H9 (cell line): ENCODE measurements around the gene DACT3. TPM values are rescaled to one million over a fixed set of nuclear protein-coding genes. Genes with fewer than 3 reads are reported as not detected.

Experiments used
- DNase-seq: peaks from one replicate; pipeline ENCODE4 v3.0.0-alpha.2; 2017
- H2AFZ ChIP-seq: one replicate; pipeline ENCODE4 v1.6.1; 2013; ENCODE audit warnings: mild to moderate bottlenecking, low read length, control low read depth, moderate library complexity
- H2AK5ac ChIP-seq: 2 replicates; pipeline ENCODE4 v1.6.1; 2013; ENCODE audit warnings: low read length, control low read depth, mixed read lengths; ENCODE audit not compliant: insufficient read length
- H2BK120ac ChIP-seq: one replicate; pipeline ENCODE4 v1.6.1; 2013; ENCODE audit warnings: low read depth, mild to moderate bottlenecking, low read length, control low read depth, inconsistent platforms; ENCODE audit not compliant: poor library complexity, severe bottlenecking
- H2BK12ac ChIP-seq: 2 replicates; pipeline ENCODE4 v1.6.1; 2013; ENCODE audit warnings: low read length, control low read depth, mixed read lengths, low read depth; ENCODE audit not compliant: insufficient read length
- H2BK15ac ChIP-seq: 2 replicates; pipeline ENCODE4 v1.6.1; 2013; ENCODE audit warnings: low read depth, low read length, control low read depth
- H2BK20ac ChIP-seq: one replicate; pipeline ENCODE4 v1.6.1; 2013; ENCODE audit warnings: low read depth, mild to moderate bottlenecking, low read length, control low read depth, inconsistent platforms; ENCODE audit not compliant: poor library complexity, severe bottlenecking
- H2BK5ac ChIP-seq: 2 replicates; pipeline ENCODE4 v1.6.1; 2013; ENCODE audit warnings: low read length, control low read depth, mixed read lengths; ENCODE audit not compliant: insufficient read length
- H3K14ac ChIP-seq: 2 replicates; pipeline ENCODE4 v1.6.1; 2013; ENCODE audit warnings: low read length, control low read depth; ENCODE audit not compliant: insufficient read depth
- H3K18ac ChIP-seq: 2 replicates; pipeline ENCODE4 v1.6.1; 2013; ENCODE audit warnings: low read depth, mild to moderate bottlenecking, mixed read lengths, low read length, control low read depth; ENCODE audit not compliant: insufficient read length
- H3K23ac ChIP-seq: 2 replicates; pipeline ENCODE4 v1.6.1; 2013; ENCODE audit warnings: low read length, control low read depth, mixed read lengths, low read depth; ENCODE audit not compliant: insufficient read length
- H3K23me2 ChIP-seq: 2 replicates; pipeline ENCODE4 v1.6.1; 2013; ENCODE audit warnings: low read depth, mild to moderate bottlenecking, mixed read lengths, low read length, control low read depth; ENCODE audit not compliant: insufficient read length, poor library complexity, severe bottlenecking
- H3K27ac ChIP-seq: 2 replicates; pipeline ENCODE4 v1.5.1; 2013; ENCODE audit warnings: low read length, control low read depth, mixed read lengths, low read depth; ENCODE audit not compliant: insufficient read length
- H3K27me3 ChIP-seq: 2 replicates; pipeline ENCODE4 v1.6.1; 2013; ENCODE audit warnings: low read length, control low read depth, inconsistent platforms; ENCODE audit not compliant: insufficient read depth
- H3K4ac ChIP-seq: 2 replicates; pipeline ENCODE4 v1.6.1; 2013; ENCODE audit warnings: low read depth, mild to moderate bottlenecking, control low read depth, inconsistent platforms, low read length, moderate library complexity
- H3K4me1 ChIP-seq: 2 replicates; pipeline ENCODE4 v1.6.1; 2013; ENCODE audit warnings: low read length, control low read depth, inconsistent platforms; ENCODE audit not compliant: insufficient read depth
- H3K4me2 ChIP-seq: 2 replicates; pipeline ENCODE4 v1.6.1; 2013; ENCODE audit warnings: low read length, control low read depth, mixed read lengths; ENCODE audit not compliant: insufficient read length, insufficient read depth
- H3K56ac ChIP-seq: 2 replicates; pipeline ENCODE4 v1.6.1; 2013; ENCODE audit warnings: low read depth, mild to moderate bottlenecking, mixed read lengths, low read length, control low read depth; ENCODE audit not compliant: insufficient read length
- H3K79me1 ChIP-seq: 2 replicates; pipeline ENCODE4 v1.6.1; 2013; ENCODE audit warnings: low read depth, mild to moderate bottlenecking, moderate library complexity, low read length, control low read depth, inconsistent platforms; ENCODE audit not compliant: insufficient read depth, poor library complexity, severe bottlenecking
- H3K79me2 ChIP-seq: 2 replicates; pipeline ENCODE4 v1.6.1; 2013; ENCODE audit warnings: low read length, control low read depth, inconsistent platforms; ENCODE audit not compliant: insufficient read depth
- H3K9ac ChIP-seq: 2 replicates; pipeline ENCODE4 v1.6.1; 2013; ENCODE audit warnings: low read length, control low read depth, mixed read lengths; ENCODE audit not compliant: insufficient read length; ENCODE audit errors: extremely low read depth
- H3K9me3 ChIP-seq: one replicate; pipeline ENCODE4 v1.6.1; 2013; ENCODE audit warnings: low read depth, low read length, inconsistent platforms; ENCODE audit not compliant: control insufficient read depth
- H3T11ph ChIP-seq: one replicate; pipeline ENCODE4 v1.6.1; 2013; ENCODE audit warnings: mild to moderate bottlenecking, low read length, control low read depth, inconsistent platforms
- H4K20me1 ChIP-seq: one replicate; pipeline ENCODE4 v1.6.1; 2013; ENCODE audit not compliant: control insufficient read depth, insufficient read length, insufficient read depth
- H4K5ac ChIP-seq: 2 replicates; pipeline ENCODE4 v1.6.1; 2013; ENCODE audit warnings: low read depth, mild to moderate bottlenecking, mixed read lengths, low read length, control low read depth; ENCODE audit not compliant: insufficient read length
- H4K8ac ChIP-seq: replicated peaks from 2 replicates; pipeline ENCODE4 v1.6.1; 2013; ENCODE audit warnings: low read length, control low read depth, mixed read lengths, low read depth; ENCODE audit not compliant: insufficient read length
- H4K91ac ChIP-seq: 2 replicates; pipeline ENCODE4 v1.6.1; 2013; ENCODE audit warnings: low read depth, mild to moderate bottlenecking, moderate library complexity, mixed read lengths, low read length, control low read depth; ENCODE audit not compliant: insufficient read length
- H3K27ac Mint-ChIP-seq, 3 experiments: 2 replicates in 2 of 3; 3 replicates in 1 of 3; pipeline ENCODE4 v1.8.0; 2020 to 2021; ENCODE audit warnings: mixed read lengths in 3 of 3, mild to moderate bottlenecking in 1 of 3, moderate library complexity in 1 of 3
- H3K27me3 Mint-ChIP-seq: 2 replicates; pipeline ENCODE4 v1.8.0; 2021; ENCODE audit warnings: low read depth, mild to moderate bottlenecking, moderate library complexity, mixed read lengths
- H3K36me3 Mint-ChIP-seq, 3 experiments: 2 replicates in 2 of 3; 3 replicates in 1 of 3; pipeline ENCODE4 v1.8.0; 2020 to 2021; ENCODE audit warnings: low read depth in 3 of 3, mixed read lengths in 3 of 3; ENCODE audit not compliant: insufficient read depth in 1 of 3
- H3K4me1 Mint-ChIP-seq, 2 experiments: 2 replicates each; pipeline ENCODE4 v1.8.0; 2020; ENCODE audit warnings: mixed read lengths in 2 of 2
- H3K4me3 Mint-ChIP-seq, 2 experiments: 2 replicates in 1 of 2; 3 replicates in 1 of 2; pipeline ENCODE4 v1.8.0; 2020 to 2021; ENCODE audit warnings: mild to moderate bottlenecking in 2 of 2, mixed read lengths in 2 of 2, moderate library complexity in 1 of 2
- H3K9me3 Mint-ChIP-seq, 2 experiments: 2 replicates in 1 of 2; 3 replicates in 1 of 2; pipeline ENCODE4 v1.8.0; 2020; ENCODE audit warnings: mild to moderate bottlenecking in 2 of 2, mixed read lengths in 2 of 2, moderate library complexity in 1 of 2
- CTCF ChIP-seq: fragments of 200-600 bp; sonication (generic); conservative IDR thresholded peaks from 3 replicates; pipeline ENCODE4 v1.8.0; 2021; ENCODE audit warnings: antibody characterized with exemption, mild to moderate bottlenecking
- WGBS: extraction: QIAGEN DNeasy Blood & Tissue Kit; methylation state at CpG from one replicate; pipeline ENCODE4 v1.1.7; 2013; ENCODE audit warnings: missing lambda C conversion rate, low lambda C conversion rate, mixed read lengths; ENCODE audit not compliant: insufficient read length; ENCODE audit errors: extremely low coverage; 5-methylcytosine and 5-hydroxymethylcytosine counted together
- total RNA-seq: library from RNA; stranded (reverse); gene quantifications from 2 replicates; pipeline ENCODE4 v1.2.1, GENCODE V29; 2021

DACT3 gene
- total RNA-seq, 1 experiment from 2014 or later, result 0.87 TPM

DNA sequence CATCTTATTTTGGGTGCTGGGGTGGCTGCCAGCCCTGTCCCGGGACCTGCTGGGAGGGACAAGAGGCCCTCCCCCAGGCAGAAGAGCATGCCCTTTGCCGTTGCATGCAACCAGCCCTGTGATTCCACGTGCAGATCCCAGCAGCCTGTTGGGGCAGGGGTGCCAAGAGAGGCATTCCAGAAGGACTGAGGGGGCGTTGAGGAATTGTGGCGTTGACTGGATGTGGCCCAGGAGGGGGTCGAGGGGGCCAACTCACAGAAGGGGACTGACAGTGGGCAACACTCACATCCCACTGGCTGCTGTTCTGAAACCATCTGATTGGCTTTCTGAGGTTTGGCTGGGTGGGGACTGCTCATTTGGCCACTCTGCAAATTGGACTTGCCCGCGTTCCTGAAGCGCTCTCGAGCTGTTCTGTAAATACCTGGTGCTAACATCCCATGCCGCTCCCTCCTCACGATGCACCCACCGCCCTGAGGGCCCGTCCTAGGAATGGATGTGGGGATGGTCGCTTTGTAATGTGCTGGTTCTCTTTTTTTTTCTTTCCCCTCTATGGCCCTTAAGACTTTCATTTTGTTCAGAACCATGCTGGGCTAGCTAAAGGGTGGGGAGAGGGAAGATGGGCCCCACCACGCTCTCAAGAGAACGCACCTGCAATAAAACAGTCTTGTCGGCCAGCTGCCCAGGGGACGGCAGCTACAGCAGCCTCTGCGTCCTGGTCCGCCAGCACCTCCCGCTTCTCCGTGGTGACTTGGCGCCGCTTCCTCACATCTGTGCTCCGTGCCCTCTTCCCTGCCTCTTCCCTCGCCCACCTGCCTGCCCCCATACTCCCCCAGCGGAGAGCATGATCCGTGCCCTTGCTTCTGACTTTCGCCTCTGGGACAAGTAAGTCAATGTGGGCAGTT lies 51.2 kb downstream of the DACT3 start:
- peaks cover 3% of the 10 kb centered on the region for H3K79me1 ChIP-seq
- no peak overlapping the region for H3K23ac ChIP-seq
- H3K4me1 Mint-ChIP-seq, result peaks cover 5 to 9% of the 10 kb centered on the region in 2 experiments; a peak in 2 of 4 replicates
- no peaks in the 10 kb centered on the region for H3K27me3 ChIP-seq
- no peak overlapping the region for H3K14ac ChIP-seq
- H3K4me2 ChIP-seq, result no peak overlapping the region
- no peak for TF ChIP-seq CTCF
- no peaks in the 10 kb centered on the region for H3K23me2 ChIP-seq
- H4K8ac ChIP-seq, result no peak overlapping the region
- no peak overlapping the region for H3K4me3 Mint-ChIP-seq
- no peaks in the 10 kb centered on the region for H3K79me2 ChIP-seq
- H3K56ac ChIP-seq, result no peak overlapping the region
- H4K91ac ChIP-seq, result no peak overlapping the region
- no peak overlapping the region for H3K4ac ChIP-seq
- no peaks in the 10 kb centered on the region for H3K27me3 Mint-ChIP-seq
- H3K36me3 Mint-ChIP-seq, result peaks cover 28 to 52% (median 50%) of the 10 kb centered on the region in 3 experiments; a peak in 6 of 7 replicates
- H3K9ac ChIP-seq, result no peak overlapping the region
- no peak for DNase-seq
- no peak overlapping the region for H3K18ac ChIP-seq
- no peak overlapping the region for H2AFZ ChIP-seq
- H3K9me3 Mint-ChIP-seq, result no peaks in the 10 kb centered on the region
- H2AK5ac ChIP-seq, result no peak overlapping the region
- H3K4me1 ChIP-seq, result no peaks in the 10 kb centered on the region
- no peaks in the 10 kb centered on the region for H4K20me1 ChIP-seq
- no peak overlapping the region for H4K5ac ChIP-seq
- peak overlapping the region in 1 of 3 experiments; percentile 73; a peak in 2 of 7 replicates for H3K27ac Mint-ChIP-seq
- H2BK15ac ChIP-seq, result no peak overlapping the region
- H2BK5ac ChIP-seq, result no peak overlapping the region
- no CpG with 5 or more reads among the region's 30 CpGs for WGBS
- H3K9me3 ChIP-seq, result no peaks in the 10 kb centered on the region
- H2BK12ac ChIP-seq, result no peak overlapping the region
- H2BK20ac ChIP-seq, result no peak overlapping the region
- H3K27ac ChIP-seq, result no peak overlapping the region
- no peak overlapping the region for H2BK120ac ChIP-seq
- no peak overlapping the region for H3T11ph ChIP-seq
